WERI-Rb-1 (cell line): Measurements from ENCODE around the gene ABI3BP.

Experiments
- DNase-seq: peaks from one replicate; pipeline ENCODE4 v3.0.0-alpha.2; 2020
- H3K27ac ChIP-seq: fragments of 250-450 bp; sonication (Bioruptor Pico); 2 replicates; pipeline ENCODE4 v1.5.1; 2020; ENCODE audit warnings: mild to moderate bottlenecking, moderate library complexity
- H3K27me3 ChIP-seq: fragments of 250-450 bp; sonication (Bioruptor Pico); 2 replicates; pipeline ENCODE4 v1.5.1; 2021; ENCODE audit warnings: mild to moderate bottlenecking, low read depth, moderate library complexity; ENCODE audit not compliant: insufficient read depth, severe bottlenecking
- H3K36me3 ChIP-seq: fragments of 250-450 bp; sonication (Bioruptor Pico); 2 replicates; pipeline ENCODE4 v1.5.1; 2020; ENCODE audit warnings: mild to moderate bottlenecking, moderate library complexity
- H3K4me3 ChIP-seq: 2 replicates; pipeline ENCODE4 v1.5.1; 2011; ENCODE audit warnings: low read depth, mild to moderate bottlenecking, control low read depth, low read length
- H3K9me3 ChIP-seq: fragments of 250-450 bp; sonication (Bioruptor Pico); 2 replicates; pipeline ENCODE4 v1.5.1; 2021; ENCODE audit warnings: mild to moderate bottlenecking, moderate library complexity; ENCODE audit not compliant: severe bottlenecking
- CTCF ChIP-seq: IDR thresholded peaks from 2 replicates; pipeline ENCODE4 v1.5.1; 2011; ENCODE audit warnings: low read depth, mild to moderate bottlenecking, control low read depth, inconsistent platforms, low read length

The ABI3BP gene

GRCh38 chr3:100726706-100727105 is 266.5 kb downstream of the ABI3BP start:
- Histone ChIP-seq H3K9me3 (no peaks in the 10 kb centered on the region), H3K27me3 (no peaks in the 10 kb centered on the region), H3K36me3 (peaks cover 66% of the 10 kb centered on the region), H3K27ac (no peak overlapping the region), H3K4me3 (no peak overlapping the region)
- DNase-seq: no peak
- TF ChIP-seq CTCF: no peak

GRCh38 chr3:100725935-100726513 is 267.2 kb downstream of the ABI3BP start:
- H3K4me3 ChIP-seq: no peak overlapping the region
- H3K27ac ChIP-seq: no peak overlapping the region
- no peaks in the 10 kb centered on the region for H3K9me3 ChIP-seq
- TF ChIP-seq CTCF: no peak
- no peaks in the 10 kb centered on the region for H3K27me3 ChIP-seq
- peaks cover 68% of the 10 kb centered on the region for H3K36me3 ChIP-seq
- no peak for DNase-seq

- H3K27me3 ChIP-seq: no peaks in the 10 kb centered on the region
- no peak for DNase-seq
- H3K27ac ChIP-seq: no peak overlapping the region
- no peak for TF ChIP-seq CTCF
- no peak overlapping the region for H3K4me3 ChIP-seq
- H3K36me3 ChIP-seq: peaks cover 73% of the 10 kb centered on the region
- no peaks in the 10 kb centered on the region for H3K9me3 ChIP-seq
These were observed 272.8 kb downstream of the ABI3BP start for GRCh38 chr3:100720426-100720825.

- H3K36me3 ChIP-seq: peaks cover 77% of the 10 kb centered on the region
- no peaks in the 10 kb centered on the region for H3K9me3 ChIP-seq
- TF ChIP-seq CTCF: no peak
- no peak overlapping the region for H3K27ac ChIP-seq
- DNase-seq: no peak
- no peaks in the 10 kb centered on the region for H3K27me3 ChIP-seq
- no peak overlapping the region for H3K4me3 ChIP-seq
These were observed 274.1 kb downstream of the ABI3BP start for GRCh38 chr3:100719136-100719535.

- H3K4me3 ChIP-seq: no peak overlapping the region
- H3K9me3 ChIP-seq: no peaks in the 10 kb centered on the region
- peaks cover 80% of the 10 kb centered on the region for H3K36me3 ChIP-seq
- no peak for DNase-seq
- TF ChIP-seq CTCF: no peak
- H3K27ac ChIP-seq: no peak overlapping the region
- H3K27me3 ChIP-seq: no peaks in the 10 kb centered on the region
These were observed 275.4 kb downstream of the ABI3BP start for GRCh38 chr3:100717637-100718487.

- Histone ChIP-seq H3K27me3 (no peaks in the 10 kb centered on the region), H3K4me3 (no peak overlapping the region), H3K9me3 (no peaks in the 10 kb centered on the region), H3K36me3 (peaks cover 79% of the 10 kb centered on the region), H3K27ac (no peak overlapping the region)
- no peak for DNase-seq
- TF ChIP-seq CTCF: no peak
These were observed 276.2 kb downstream of the ABI3BP start for GRCh38 chr3:100717063-100717462.
